GM21423 (cell line): ENCODE results near the gene ADAM22.
"Not testable (repeated sequence)": the region's sequence is repeated elsewhere in the genome, so short reads cannot be mapped to it uniquely, and the experiment has no call there.

ENCODE experiments used
- ATAC-seq: cut with Tn5 transposase; IDR thresholded peaks from one replicate; pipeline ENCODE4 v1.9.1; 2021; ENCODE audit warnings: mild to moderate bottlenecking, moderate library complexity; ENCODE audit not compliant: unreplicated experiment

ADAM22 gene

GRCh38 chr7:88151119-88151790 is 217.2 kb downstream of the ADAM22 start:
- no peak for ATAC-seq

GRCh38 chr7:88153378-88153777 is 219.3 kb downstream of the ADAM22 start:
- ATAC-seq, result no peak

GRCh38 chr7:88155756-88156155 is 221.7 kb downstream of the ADAM22 start:
- no peak for ATAC-seq

- ATAC-seq, result no peak
Observed at GRCh38 chr7:88156356-88156755, 222.3 kb downstream of the ADAM22 start.

- ATAC-seq, result not testable (repeated sequence)
Observed at GRCh38 chr7:88159741-88160140, 225.7 kb downstream of the ADAM22 start.

GRCh38 chr7:88165697-88166096 is 231.6 kb downstream of the ADAM22 start:
- ATAC-seq, result no peak

GRCh38 chr7:88167223-88167622 is 233.2 kb downstream of the ADAM22 start:
- no peak for ATAC-seq

- no peak for ATAC-seq
Observed at GRCh38 chr7:88167721-88168120, 233.7 kb downstream of the ADAM22 start.

GRCh38 chr7:88169717-88170320 is 235.8 kb downstream of the ADAM22 start:
- no peak for ATAC-seq

- ATAC-seq, result no peak
Observed at GRCh38 chr7:88172842-88173241, 238.8 kb downstream of the ADAM22 start.

- ATAC-seq, result no peak
Observed at GRCh38 chr7:88176190-88176589, 242.1 kb downstream of the ADAM22 start.

- no peak for ATAC-seq
Observed at GRCh38 chr7:88183051-88183450, 249.0 kb downstream of the ADAM22 start.

GRCh38 chr7:88184848-88185304 is 250.8 kb downstream of the ADAM22 start:
- peak; percentile 64 for ATAC-seq

- no peak for ATAC-seq
Observed at GRCh38 chr7:88185650-88186049, 251.6 kb downstream of the ADAM22 start.

- no peak for ATAC-seq
Observed at GRCh38 chr7:88191911-88192310, 257.9 kb downstream of the ADAM22 start.

- ATAC-seq, result no peak
Observed at GRCh38 chr7:88200261-88200660, 266.2 kb downstream of the ADAM22 start.

GRCh38 chr7:88200789-88201188 is 266.7 kb downstream of the ADAM22 start:
- no peak for ATAC-seq

- no peak for ATAC-seq
Observed at GRCh38 chr7:88201305-88201704, 267.3 kb downstream of the ADAM22 start.

- ATAC-seq, result no peak
Observed at GRCh38 chr7:88202278-88202677, 268.2 kb downstream of the ADAM22 start.

GRCh38 chr7:88202799-88203198 is 268.7 kb downstream of the ADAM22 start:
- ATAC-seq, result no peak

- ATAC-seq, result no peak
Observed at GRCh38 chr7:88203401-88203800, 269.4 kb downstream of the ADAM22 start.

- no peak for ATAC-seq
Observed at GRCh38 chr7:88204525-88205110, 270.6 kb downstream of the ADAM22 start.
